Gastrocnemius medialis (tissue), 4 donors: Measurements from ENCODE around the gene RSBN1.

Experiments
- CTCF ChIP-seq, 5 experiments: fragments of 450-650 bp in 3 of 5; fragments of 200-600 bp in 2 of 5; sonication (generic) in 2 of 5; IDR thresholded peaks in 4 of 5; conservative IDR thresholded peaks in 1 of 5; 1 replicate in 4 of 5; 2 replicates in 1 of 5; pipeline ENCODE4 v1.5.1; 2016 to 2019; ENCODE audit warnings: antibody characterized with exemption in 5 of 5, mild to moderate bottlenecking in 3 of 5, moderate library complexity in 3 of 5
- POLR2A ChIP-seq, 2 donors: fragments of 450-650 bp; IDR thresholded peaks; one replicate each; pipeline ENCODE4 v1.6.1; 2017; ENCODE audit warnings: antibody characterized with exemption in 2 of 2, mild to moderate bottlenecking in 2 of 2, moderate library complexity in 2 of 2

GRCh38 chr1:113761937-113762336 lies 50.3 kb downstream of the RSBN1 start:
- TF ChIP-seq CTCF (IDR thresholded peaks at IDR 0.05 in 4 of 5, conservative IDR thresholded peaks at IDR 0.05 in 1 of 5): no peak
- TF ChIP-seq POLR2A (IDR thresholded peaks at IDR 0.05): no peak
